KMS-11 (cell line): ENCODE results near the gene GRPEL1.
A peak's percentile ranks its signal among the peaks of the same experiment; 100 is the strongest.

Source experiments
- H2AFZ ChIP-seq: fragments of 200-600 bp; sonication (generic); 2 replicates; pipeline ENCODE4 v1.6.1; 2016; ENCODE audit warnings: antibody characterized with exemption, mixed run types, low read depth
- H3K27ac ChIP-seq: fragments of 200-600 bp; sonication (generic); 2 replicates; pipeline ENCODE4 v1.6.1; 2016; ENCODE audit warnings: mild to moderate bottlenecking, mixed run types
- H3K27me3 ChIP-seq: fragments of 200-600 bp; sonication (generic); 2 replicates; pipeline ENCODE4 v1.6.1; 2017; ENCODE audit warnings: mild to moderate bottlenecking, low read depth, mixed run types, moderate library complexity; ENCODE audit not compliant: insufficient read depth
- H3K36me3 ChIP-seq: fragments of 200-600 bp; sonication (generic); 2 replicates; pipeline ENCODE4 v1.6.1; 2017; ENCODE audit warnings: mild to moderate bottlenecking, mixed run types; ENCODE audit not compliant: insufficient read depth
- H3K4me1 ChIP-seq: fragments of 200-600 bp; sonication (generic); 2 replicates; pipeline ENCODE4 v1.6.1; 2016; ENCODE audit warnings: mild to moderate bottlenecking, low read depth, mixed run types; ENCODE audit not compliant: poor library complexity, severe bottlenecking
- H3K4me2 ChIP-seq: fragments of 200-600 bp; sonication (generic); 2 replicates; pipeline ENCODE4 v1.7.0; 2016; ENCODE audit warnings: mild to moderate bottlenecking, mixed run types
- H3K4me3 ChIP-seq: fragments of 200-600 bp; sonication (generic); IDR thresholded peaks from 2 replicates; pipeline ENCODE4 v1.6.1; 2017; ENCODE audit warnings: low read depth, low read length, mixed read lengths; ENCODE audit not compliant: insufficient read depth
- H3K79me2 ChIP-seq: fragments of 200-600 bp; sonication (generic); 2 replicates; pipeline ENCODE4 v1.6.1; 2016; ENCODE audit warnings: low read depth, mixed run types; ENCODE audit not compliant: insufficient read depth
- H3K9ac ChIP-seq: fragments of 200-600 bp; sonication (generic); 2 replicates; pipeline ENCODE4 v1.6.1; 2016; ENCODE audit warnings: mild to moderate bottlenecking, mixed run types
- H4K20me1 ChIP-seq: fragments of 200-600 bp; sonication (generic); 2 replicates; pipeline ENCODE4 v1.6.1; 2016; ENCODE audit warnings: mild to moderate bottlenecking, mixed run types; ENCODE audit not compliant: insufficient read depth
- CTCF ChIP-seq: fragments of 200-600 bp; sonication (generic); conservative IDR thresholded peaks from 2 replicates; pipeline ENCODE4 v1.6.1; 2017; ENCODE audit warnings: low read depth, mild to moderate bottlenecking, antibody characterized with exemption, low read length, moderate library complexity, mixed read lengths

The GRPEL1 gene

GRCh38 chr4:7073059-7073458 is 5.2 kb upstream of the GRPEL1 start:
- no peaks in the 10 kb centered on the region for H3K79me2 ChIP-seq
- H3K4me1 ChIP-seq, result peaks cover 4% of the 10 kb centered on the region
- H3K4me2 ChIP-seq, result no peak overlapping the region
- no peak overlapping the region for H2AFZ ChIP-seq
- no peaks in the 10 kb centered on the region for H3K27me3 ChIP-seq
- no peak overlapping the region for H3K4me3 ChIP-seq
- no peak for TF ChIP-seq CTCF
- H4K20me1 ChIP-seq, result no peaks in the 10 kb centered on the region
- H3K9ac ChIP-seq, result no peak overlapping the region
- H3K27ac ChIP-seq, result no peak overlapping the region
- no peaks in the 10 kb centered on the region for H3K36me3 ChIP-seq

GRCh38 chr4:7070729-7071511 is 3.1 kb upstream of the GRPEL1 start:
- peaks cover 13% of the 10 kb centered on the region for H3K4me1 ChIP-seq
- H3K36me3 ChIP-seq, result no peaks in the 10 kb centered on the region
- peak; percentile 88 for TF ChIP-seq CTCF
- no peak overlapping the region for H3K4me2 ChIP-seq
- no peak overlapping the region for H3K27ac ChIP-seq
- no peaks in the 10 kb centered on the region for H4K20me1 ChIP-seq
- H3K79me2 ChIP-seq, result peaks cover 16% of the 10 kb centered on the region
- H3K4me3 ChIP-seq, result no peak overlapping the region
- H3K9ac ChIP-seq, result no peak overlapping the region
- H2AFZ ChIP-seq, result no peak overlapping the region
- no peaks in the 10 kb centered on the region for H3K27me3 ChIP-seq

- Histone ChIP-seq H4K20me1 (no peaks in the 10 kb centered on the region), H3K4me3 (no peak overlapping the region), H3K36me3 (no peaks in the 10 kb centered on the region), H3K4me2 (peak overlapping the region; percentile 67), H3K27me3 (no peaks in the 10 kb centered on the region), H3K9ac (no peak overlapping the region), H3K79me2 (peaks cover 31% of the 10 kb centered on the region), H3K27ac (no peak overlapping the region), H2AFZ (peak overlapping the region; percentile 80), H3K4me1 (peaks cover 13% of the 10 kb centered on the region)
- TF ChIP-seq CTCF, result no peak
Measured at GRCh38 chr4:7068883-7069282, 1.0 kb upstream of the GRPEL1 start.

GRCh38 chr4:7068279-7068842 is 497 bp upstream of the GRPEL1 start:
- peak overlapping the region; percentile 32; the same call in 1 of the 2 replicates for H3K9ac ChIP-seq

More at GRCh38 chr4:7068279-7068842, 497 bp upstream of the GRPEL1 start:
- no peak for TF ChIP-seq CTCF
- peaks cover 31% of the 10 kb centered on the region for H3K79me2 ChIP-seq
- H3K4me2 ChIP-seq, result peak overlapping the region; percentile 67
- no peaks in the 10 kb centered on the region for H4K20me1 ChIP-seq
- H3K4me1 ChIP-seq, result peaks cover 13% of the 10 kb centered on the region
- H3K36me3 ChIP-seq, result no peaks in the 10 kb centered on the region
- H3K27me3 ChIP-seq, result no peaks in the 10 kb centered on the region
- H3K4me3 ChIP-seq, result no peak overlapping the region
- no peak overlapping the region for H3K27ac ChIP-seq
- peak overlapping the region; percentile 80 for H2AFZ ChIP-seq
